ENCODE data around the gene XK. TPM values are rescaled to one million over a fixed set of nuclear protein-coding genes. Genes with fewer than 3 reads are reported as not detected.

The XK gene
- total RNA-seq, 2 experiments from 2014 or later = 0.07 TPM; not detected in 1

DNA sequence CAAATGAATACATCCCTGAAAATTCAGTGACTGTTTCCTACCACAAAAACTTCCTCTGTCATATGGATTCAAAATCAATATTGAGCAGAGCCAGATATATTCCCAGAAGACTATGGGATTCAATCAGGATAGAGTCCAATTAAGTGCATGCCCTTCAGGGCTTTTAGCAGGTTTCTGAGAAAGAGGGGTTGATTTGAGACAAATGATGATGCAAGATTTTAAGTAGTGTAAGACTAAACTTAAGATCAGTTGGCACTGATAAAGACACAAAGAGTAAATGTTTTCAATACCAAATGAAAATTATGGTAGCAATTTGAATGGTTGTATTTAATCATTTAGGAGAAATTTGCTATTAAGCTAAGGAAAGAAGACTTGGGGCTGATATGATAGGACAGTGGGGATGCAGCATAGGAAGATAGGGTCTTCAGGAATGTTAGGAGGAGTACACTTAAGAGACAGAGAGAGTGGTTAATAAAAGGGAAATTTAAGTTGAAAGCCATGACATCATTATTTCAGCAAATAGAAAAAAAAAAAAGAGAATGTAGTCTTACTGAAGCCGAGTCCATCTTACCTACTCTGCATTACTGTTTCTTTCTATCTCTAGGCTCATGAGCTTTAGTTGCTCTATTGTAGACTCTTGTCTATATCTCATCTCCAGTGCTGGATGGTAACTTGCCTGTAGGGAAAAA, 32.0 kb upstream of the XK start:
- Mint-ChIP-seq H3K36me3 (ENCODE audit: low read depth) (no peaks in the 10 kb centered on the region), H3K27ac (no peak overlapping the region), H3K27me3 (no peaks in the 10 kb centered on the region), H3K4me1 (ENCODE audit: low read depth) (no peaks in the 10 kb centered on the region), H3K9me3 (no peaks in the 10 kb centered on the region), H3K4me3 (no peak overlapping the region)
- intact Hi-C loops (cut with micrococcal nuclease) = no loop called here
- ChIA-PET CTCF (no interaction called here), POLR2A (no interaction called here)
- TF ChIP-seq, protein P1, sequence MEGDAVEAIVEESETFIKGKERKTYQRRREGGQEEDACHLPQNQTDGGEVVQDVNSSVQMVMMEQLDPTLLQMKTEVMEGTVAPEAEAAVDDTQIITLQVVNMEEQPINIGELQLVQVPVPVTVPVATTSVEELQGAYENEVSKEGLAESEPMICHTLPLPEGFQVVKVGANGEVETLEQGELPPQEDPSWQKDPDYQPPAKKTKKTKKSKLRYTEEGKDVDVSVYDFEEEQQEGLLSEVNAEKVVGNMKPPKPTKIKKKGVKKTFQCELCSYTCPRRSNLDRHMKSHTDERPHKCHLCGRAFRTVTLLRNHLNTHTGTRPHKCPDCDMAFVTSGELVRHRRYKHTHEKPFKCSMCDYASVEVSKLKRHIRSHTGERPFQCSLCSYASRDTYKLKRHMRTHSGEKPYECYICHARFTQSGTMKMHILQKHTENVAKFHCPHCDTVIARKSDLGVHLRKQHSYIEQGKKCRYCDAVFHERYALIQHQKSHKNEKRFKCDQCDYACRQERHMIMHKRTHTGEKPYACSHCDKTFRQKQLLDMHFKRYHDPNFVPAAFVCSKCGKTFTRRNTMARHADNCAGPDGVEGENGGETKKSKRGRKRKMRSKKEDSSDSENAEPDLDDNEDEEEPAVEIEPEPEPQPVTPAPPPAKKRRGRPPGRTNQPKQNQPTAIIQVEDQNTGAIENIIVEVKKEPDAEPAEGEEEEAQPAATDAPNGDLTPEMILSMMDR (IDR thresholded peaks at IDR 0.05) = no peak
- ATAC-seq = no peak
- DNase-seq = no peak

DNA sequence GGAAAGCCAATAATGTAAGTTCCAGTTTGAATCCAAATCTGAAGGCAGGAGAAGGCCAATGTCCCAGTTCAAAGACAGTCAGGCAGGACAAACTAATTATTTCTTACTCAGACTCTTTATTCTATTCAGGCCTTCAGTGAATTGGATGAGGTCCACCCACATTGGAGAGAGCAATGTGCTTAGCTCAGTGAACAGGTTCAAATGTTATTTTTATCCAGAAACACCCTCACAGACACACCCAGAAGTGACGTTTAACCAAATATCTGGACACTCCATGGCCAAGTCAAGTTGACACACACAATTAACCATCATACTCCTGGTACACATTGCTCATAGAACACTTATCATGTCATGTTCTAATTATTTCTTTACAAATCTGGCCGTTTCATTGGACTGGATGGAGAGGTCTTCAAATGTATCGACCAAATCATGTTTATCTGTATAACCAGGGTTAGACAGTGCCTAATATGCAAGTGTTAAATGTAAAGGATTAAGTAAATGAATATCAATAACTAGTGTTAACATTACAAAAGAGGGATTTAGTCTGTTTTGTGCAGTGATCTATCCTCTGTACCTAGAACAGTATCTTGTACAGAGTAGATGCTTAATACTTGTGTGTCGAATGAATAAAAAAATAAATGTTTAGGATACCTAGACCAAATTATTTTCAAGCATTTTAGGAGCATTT, 27.1 kb upstream of the XK start:
- Mint-ChIP-seq H3K9me3 (no peaks in the 10 kb centered on the region), H3K4me3 (no peak overlapping the region), H3K27ac (no peak overlapping the region), H3K4me1 (ENCODE audit: low read depth) (no peaks in the 10 kb centered on the region), H3K36me3 (ENCODE audit: low read depth) (no peaks in the 10 kb centered on the region), H3K27me3 (no peaks in the 10 kb centered on the region)
- intact Hi-C loops (cut with micrococcal nuclease) = no loop called here
- DNase-seq (no peak), ATAC-seq (no peak)
- TF ChIP-seq, protein P1 (IDR thresholded peaks at IDR 0.05) = no peak
- CTCF ChIA-PET = no interaction called here
- POLR2A ChIA-PET = no interaction called here

DNA sequence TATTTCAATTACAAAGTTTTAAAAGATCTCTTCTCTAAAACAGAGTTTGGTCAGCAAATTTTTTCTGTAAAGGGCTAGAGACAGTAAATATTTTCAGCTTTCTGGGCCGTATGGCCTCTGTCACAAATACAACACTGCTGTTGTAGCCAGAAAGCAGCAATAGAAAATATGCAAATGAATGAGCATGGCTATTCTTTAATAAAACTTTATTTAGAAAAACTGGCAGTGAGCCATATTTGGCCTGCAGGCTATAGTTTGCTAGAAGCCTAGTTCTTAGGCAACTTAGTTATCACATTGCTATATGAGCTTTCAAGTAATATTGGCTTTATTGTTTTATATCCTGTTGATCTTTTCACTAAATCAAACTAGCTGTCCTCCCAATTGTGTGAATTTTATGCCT, 26.5 kb upstream of the XK start:
- Mint-ChIP-seq H3K36me3 (ENCODE audit: low read depth) (no peaks in the 10 kb centered on the region), H3K4me1 (ENCODE audit: low read depth) (no peaks in the 10 kb centered on the region), H3K27me3 (no peaks in the 10 kb centered on the region), H3K4me3 (no peak overlapping the region), H3K9me3 (no peaks in the 10 kb centered on the region), H3K27ac (no peak overlapping the region)
- DNase-seq (no peak), ATAC-seq (no peak)
- ChIA-PET POLR2A (no interaction called here), CTCF (no interaction called here)
- TF ChIP-seq, protein P1 (IDR thresholded peaks at IDR 0.05) = no peak
- intact Hi-C loops (cut with micrococcal nuclease) = no loop called here

DNA sequence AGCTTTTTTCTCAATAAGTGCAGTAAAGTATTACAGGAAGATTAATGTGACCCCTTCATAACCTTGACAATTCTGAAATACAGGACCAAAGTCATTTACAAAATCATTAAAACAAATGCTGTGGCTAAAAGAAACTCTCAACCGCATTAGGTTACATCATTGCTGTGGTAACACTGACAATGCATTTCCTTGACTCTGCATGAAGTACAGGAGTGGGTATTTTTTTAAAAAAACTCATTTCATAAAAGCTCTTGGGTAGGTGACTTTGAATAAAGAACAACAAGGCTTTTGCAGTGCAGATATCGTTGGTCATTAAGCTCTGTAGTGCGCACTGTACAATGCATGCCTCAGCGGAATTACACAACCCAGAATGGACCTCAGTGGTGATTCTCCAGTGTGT, 23.4 kb upstream of the XK start:
- H3K27ac Mint-ChIP-seq = no peak overlapping the region
- ChIA-PET CTCF (no interaction called here), POLR2A (no interaction called here)
- DNase-seq = no peak
- no peaks in the 10 kb centered on the region for H3K4me1 Mint-ChIP-seq (ENCODE audit: low read depth)
- TF ChIP-seq, protein P1 (IDR thresholded peaks at IDR 0.05) = no peak
- H3K36me3 Mint-ChIP-seq (ENCODE audit: low read depth) = no peaks in the 10 kb centered on the region
- no peak for ATAC-seq
- no peak overlapping the region for H3K4me3 Mint-ChIP-seq
- no peaks in the 10 kb centered on the region for H3K9me3 Mint-ChIP-seq
- no peaks in the 10 kb centered on the region for H3K27me3 Mint-ChIP-seq
- intact Hi-C loops (cut with micrococcal nuclease) = no loop called here

DNA sequence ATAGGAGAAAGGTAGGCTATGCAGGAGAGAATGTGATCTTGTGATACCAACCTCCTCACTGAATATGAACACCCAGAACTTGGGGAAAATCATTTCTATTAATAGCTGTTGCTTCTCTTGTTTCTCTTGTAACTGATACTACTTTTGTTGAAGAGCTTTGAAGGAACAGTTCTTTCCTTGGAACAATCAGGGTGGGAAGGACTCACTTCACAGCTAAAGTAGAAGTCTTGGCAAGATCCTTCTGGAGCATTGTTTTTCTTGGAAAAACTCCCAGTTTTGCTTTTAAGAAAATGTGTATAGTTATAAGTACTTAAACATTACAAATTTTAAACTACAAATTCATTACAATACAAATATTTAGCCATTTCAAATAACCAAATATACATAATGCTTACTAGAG, 19.1 kb upstream of the XK start:
- no peak overlapping the region for H3K27ac Mint-ChIP-seq

More for the DNA sequence above, 19.1 kb upstream of the XK start:
- TF ChIP-seq, protein P1 (IDR thresholded peaks at IDR 0.05) = no peak
- Mint-ChIP-seq H3K4me1 (ENCODE audit: low read depth) (no peaks in the 10 kb centered on the region), H3K9me3 (no peaks in the 10 kb centered on the region), H3K36me3 (ENCODE audit: low read depth) (no peaks in the 10 kb centered on the region), H3K4me3 (no peak overlapping the region), H3K27me3 (no peaks in the 10 kb centered on the region)
- DNase-seq (no peak), ATAC-seq (no peak)
- ChIA-PET CTCF (no interaction called here), POLR2A (no interaction called here)
- intact Hi-C loops (cut with micrococcal nuclease) = no loop called here
